B cell (primary cell): ENCODE measurements around the gene MOB2. TPM values are rescaled to one million over a fixed set of nuclear protein-coding genes. Genes with fewer than 3 reads are reported as not detected.

Source experiments
- ATAC-seq: fragments of 200-7000 bp; cut with Tn5 transposase; one replicate; pipeline ENCODE4 v1.10.0; 2021; ENCODE audit warnings: low read depth, mild to moderate bottlenecking, moderate number of reproducible peaks, moderate library complexity
- CTCF ChIA-PET: fragments of 350-600 bp; sonication (Branson Sonifier 250); formaldehyde crosslinking; loops from one replicate; lab custom pipeline; 2021; ENCODE audit warnings: antibody characterized with exemption, inconsistent platforms; lab: Charles Lee
- POLR2A ChIA-PET: fragments of 350-600 bp; sonication (Branson Sonifier 250); formaldehyde crosslinking; loops from one replicate; lab custom pipeline; 2021; ENCODE audit warnings: antibody characterized with exemption; lab: Charles Lee
- DNase-seq: peaks from one replicate; pipeline ENCODE4 v3.0.0; 2013
- H2AFZ ChIP-seq: 2 replicates; pipeline ENCODE4 v1.6.1; 2012; ENCODE audit warnings: mild to moderate bottlenecking, low read depth, low read length; ENCODE audit not compliant: insufficient read depth, poor library complexity, severe bottlenecking
- H3K27ac ChIP-seq, 2 donors: 1 replicate in 1 of 2; 2 replicates in 1 of 2; pipeline ENCODE4 v1.5.1; 2012 to 2013; ENCODE audit warnings: low read length in 2 of 2, mild to moderate bottlenecking in 2 of 2, moderate library complexity in 1 of 2
- H3K27me3 ChIP-seq, 4 experiments: fragments of 200-600 bp in 1 of 4; sonication (generic) in 1 of 4; replicated peaks in 1 of 4; 1 replicate in 2 of 4; 2 replicates in 2 of 4; pipeline versions ENCODE4 v1.6.1 to v1.7.0; 2013 to 2016; ENCODE audit warnings: low read length in 3 of 4, mild to moderate bottlenecking in 2 of 4, mixed read lengths in 1 of 4, moderate library complexity in 1 of 4; ENCODE audit not compliant: insufficient read depth in 4 of 4, control insufficient read depth in 3 of 4; ENCODE audit errors: control extremely low read depth in 1 of 4
- H3K36me3 ChIP-seq, 2 experiments: replicated peaks in 1 of 2; 1 replicate in 1 of 2; 2 replicates in 1 of 2; pipeline versions ENCODE4 v1.6.1 to v1.7.1; 2013; ENCODE audit warnings: low read length in 1 of 2; ENCODE audit not compliant: insufficient read depth in 2 of 2, control insufficient read depth in 1 of 2; ENCODE audit errors: control extremely low read depth in 1 of 2, extremely low read depth in 1 of 2
- H3K4me1 ChIP-seq, 2 donors: fragments of 200-600 bp in 1 of 2; sonication (generic) in 1 of 2; 1 replicate in 1 of 2; 2 replicates in 1 of 2; pipeline versions ENCODE4 v1.5.1 to v1.6.1; 2013 to 2017; ENCODE audit warnings: low read length in 2 of 2; ENCODE audit not compliant: control insufficient read depth in 2 of 2, insufficient read depth in 2 of 2
- H3K4me2 ChIP-seq: replicated peaks from 2 replicates; pipeline ENCODE3; 2012; ENCODE audit warnings: mild to moderate bottlenecking, low read depth, low read length; ENCODE audit not compliant: poor library complexity, severe bottlenecking
- H3K4me3 ChIP-seq, 5 experiments: fragments of 200-600 bp in 1 of 5; sonication (generic) in 1 of 5; 1 replicate in 3 of 5; 2 replicates in 2 of 5; pipeline versions ENCODE4 v1.5.1 to v1.7.0; 2011 to 2016; ENCODE audit warnings: low read length in 4 of 5, mild to moderate bottlenecking in 4 of 5, low read depth in 2 of 5, control low read depth in 1 of 5, moderate library complexity in 1 of 5; ENCODE audit not compliant: insufficient read depth in 1 of 5; ENCODE audit errors: control extremely low read depth in 1 of 5, extremely low read depth in 1 of 5
- H3K79me2 ChIP-seq: fragments of 200-600 bp; sonication (generic); one replicate; pipeline ENCODE4 v1.6.0; 2016; ENCODE audit warnings: low read length; ENCODE audit not compliant: control insufficient read depth, insufficient read depth
- H3K9ac ChIP-seq: fragments of 200-600 bp; sonication (generic); 2 replicates; pipeline ENCODE4 v1.6.1; 2017; ENCODE audit warnings: mild to moderate bottlenecking, low read length, moderate library complexity
- H3K9me3 ChIP-seq, 3 donors: one replicate each; pipeline versions ENCODE4 v1.6.1 to v1.7.1; 2013; ENCODE audit warnings: low read length in 2 of 3; ENCODE audit not compliant: control insufficient read depth in 2 of 3, insufficient read depth in 1 of 3; ENCODE audit errors: control extremely low read depth in 1 of 3
- H4K20me1 ChIP-seq: 2 replicates; pipeline ENCODE4 v1.6.0; 2012; ENCODE audit warnings: mild to moderate bottlenecking, low read length; ENCODE audit not compliant: insufficient read depth, control insufficient read depth, poor library complexity, severe bottlenecking
- H3K27ac Mint-ChIP-seq: one replicate; pipeline ENCODE4 v1.8.0; 2021; ENCODE audit warnings: mixed read lengths
- H3K27me3 Mint-ChIP-seq: one replicate; pipeline ENCODE4 v1.8.0; 2021; ENCODE audit warnings: mixed read lengths
- H3K4me1 Mint-ChIP-seq: one replicate; pipeline ENCODE4 v1.8.0; 2021; ENCODE audit warnings: mixed read lengths
- H3K4me3 Mint-ChIP-seq: one replicate; pipeline ENCODE4 v1.8.0; 2021; ENCODE audit warnings: mixed read lengths
- H3K9me3 Mint-ChIP-seq: one replicate; pipeline ENCODE4 v1.8.0; 2022; ENCODE audit warnings: mixed read lengths; ENCODE audit not compliant: insufficient read depth
- EZH2 ChIP-seq: IDR thresholded peaks from 2 replicates; pipeline ENCODE4 v1.6.1; 2012; ENCODE audit warnings: borderline replicate concordance, low read depth, mild to moderate bottlenecking, moderate library complexity, low read length; ENCODE audit not compliant: insufficient read depth, poor library complexity, severe bottlenecking
- WGBS: methylation state at CpG from one replicate; pipeline ENCODE4 v1.1.5; 2013; ENCODE audit warnings: missing lambda C conversion rate; ENCODE audit not compliant: insufficient coverage; 5-methylcytosine and 5-hydroxymethylcytosine counted together
- intact Hi-C: fragments of 100-400 bp; cut with micrococcal nuclease; formaldehyde crosslinking; loops from one replicate; pipeline ENCODE4 v1.10.0; 2022
- polyA plus RNA-seq: library from polyadenylated mRNA; depleted of rRNA; stranded (reverse); fragments of >200 nt; gene quantifications from 2 replicates; pipeline ENCODE4 v1.2.3, GENCODE V29; 2012
- total RNA-seq, 2 donors: library from RNA; stranded (reverse); fragments of 120-200 nt in 1 of 2; gene quantifications; 1 replicate in 1 of 2; 2 replicates in 1 of 2; pipeline versions ENCODE4 v1.2.3 to v1.2.4, GENCODE V29; 2013 to 2022
- TF ChIP-seq, protein P1 (sequence below): fragments of 200-600 bp; IDR thresholded peaks from one replicate; pipeline ENCODE4 v1.8.0; 2022; ENCODE audit warnings: antibody characterized with exemption, mild to moderate bottlenecking

The MOB2 gene
- total and polyA plus RNA-seq, 2 donors (not counting 1 experiment from before 2014, with no cell fraction given) = 55.7 to 57.6 TPM

DNA sequence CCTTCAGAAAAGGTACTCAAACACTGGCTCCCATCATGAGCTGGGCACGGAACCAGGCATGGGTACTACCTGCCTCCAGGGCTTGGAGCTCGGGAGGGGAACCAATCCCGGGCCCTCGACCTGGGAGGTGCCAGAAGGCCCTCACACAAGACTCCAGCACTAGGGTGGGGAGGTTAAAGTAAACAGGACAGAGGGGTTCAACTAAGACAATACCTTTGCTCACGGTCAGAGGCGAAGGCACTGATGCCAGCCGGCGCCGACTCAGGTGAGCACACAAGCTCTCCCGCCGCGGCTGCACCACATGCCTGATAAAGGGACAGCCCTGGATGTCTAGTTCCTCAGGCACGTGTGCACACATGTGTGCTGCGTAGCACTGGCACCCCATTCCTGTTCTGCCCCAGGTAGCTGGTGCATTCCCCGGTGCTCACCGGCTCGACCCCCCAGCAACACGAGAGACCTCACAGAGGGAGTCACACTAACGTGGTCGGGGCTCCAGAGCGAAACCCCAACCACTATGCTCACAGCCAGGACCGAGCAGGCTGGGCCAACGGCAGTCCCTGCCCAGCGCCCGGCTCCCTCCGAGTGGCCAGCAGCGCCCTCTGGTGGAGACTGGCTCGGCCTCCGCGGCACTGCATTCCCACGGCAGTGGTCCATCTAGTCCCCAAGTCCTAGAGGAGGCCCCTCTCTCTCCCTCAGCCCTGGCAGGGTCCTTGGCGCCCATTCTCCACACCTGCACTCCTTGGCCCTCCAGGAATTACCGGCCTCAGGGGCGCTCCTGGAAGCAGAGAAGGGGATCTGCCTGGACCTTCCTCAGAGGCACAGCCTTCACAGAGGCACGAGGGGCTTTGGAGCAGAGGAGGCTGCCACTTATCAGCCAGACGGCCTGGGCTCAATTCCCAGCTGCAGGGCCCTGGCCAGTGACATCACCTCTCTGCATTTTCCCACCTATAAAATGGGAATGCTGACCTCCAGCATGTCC is 28.8 kb upstream of the MOB2 start:
- H2AFZ ChIP-seq = no peak overlapping the region
- ATAC-seq (peak; percentile 84), DNase-seq (peak; percentile 75)
- intact Hi-C loops = loop anchor here (10.0 kb wide), 1 partner anchor 221 kb away; no protein-coding TSS in a partner anchor
- H3K27ac ChIP-seq = no peak overlapping the region
- H3K79me2 ChIP-seq = peaks cover 96% of the 10 kb centered on the region
- Mint-ChIP-seq H3K27ac (no peak overlapping the region), H3K27me3 (no peaks in the 10 kb centered on the region), H3K9me3 (no peaks in the 10 kb centered on the region), H3K4me1 (peaks cover 53% of the 10 kb centered on the region), H3K4me3 (peak overlapping the region; percentile 23)
- H3K4me1 ChIP-seq = peaks cover 9 to 17% of the 10 kb centered on the region in 2 donors
- POLR2A ChIA-PET = interaction anchor here (0.6 kb wide), 1 partner anchor 72 kb away, joined by 3 read pairs; no protein-coding TSS in a partner anchor
- H3K9me3 ChIP-seq = no peaks in the 10 kb centered on the region
- CTCF ChIA-PET = interaction anchor here (0.7 to 2.9 kb wide), 12 partner anchors 13 to 313 kb away, joined by 3 to 17 read pairs (median 4); no protein-coding TSS in a partner anchor
- H3K4me3 ChIP-seq = no peak overlapping the region
- no peaks in the 10 kb centered on the region for H3K27me3 ChIP-seq
- no peak overlapping the region for H3K9ac ChIP-seq
- peak overlapping the region; percentile 54 for H3K4me2 ChIP-seq
- 50% methylated on average over 35 of the region's 36 CpGs for WGBS
- TF ChIP-seq, protein P1, sequence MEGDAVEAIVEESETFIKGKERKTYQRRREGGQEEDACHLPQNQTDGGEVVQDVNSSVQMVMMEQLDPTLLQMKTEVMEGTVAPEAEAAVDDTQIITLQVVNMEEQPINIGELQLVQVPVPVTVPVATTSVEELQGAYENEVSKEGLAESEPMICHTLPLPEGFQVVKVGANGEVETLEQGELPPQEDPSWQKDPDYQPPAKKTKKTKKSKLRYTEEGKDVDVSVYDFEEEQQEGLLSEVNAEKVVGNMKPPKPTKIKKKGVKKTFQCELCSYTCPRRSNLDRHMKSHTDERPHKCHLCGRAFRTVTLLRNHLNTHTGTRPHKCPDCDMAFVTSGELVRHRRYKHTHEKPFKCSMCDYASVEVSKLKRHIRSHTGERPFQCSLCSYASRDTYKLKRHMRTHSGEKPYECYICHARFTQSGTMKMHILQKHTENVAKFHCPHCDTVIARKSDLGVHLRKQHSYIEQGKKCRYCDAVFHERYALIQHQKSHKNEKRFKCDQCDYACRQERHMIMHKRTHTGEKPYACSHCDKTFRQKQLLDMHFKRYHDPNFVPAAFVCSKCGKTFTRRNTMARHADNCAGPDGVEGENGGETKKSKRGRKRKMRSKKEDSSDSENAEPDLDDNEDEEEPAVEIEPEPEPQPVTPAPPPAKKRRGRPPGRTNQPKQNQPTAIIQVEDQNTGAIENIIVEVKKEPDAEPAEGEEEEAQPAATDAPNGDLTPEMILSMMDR = peak; percentile 86
- TF ChIP-seq EZH2 = no peak
- peaks cover 96% of the 10 kb centered on the region for H4K20me1 ChIP-seq
- peaks cover 0 to 4% of the 10 kb centered on the region in 2 experiments for H3K36me3 ChIP-seq
